GM21526 (cell line): ENCODE results near the gene KCNG2.
"Not testable (repeated sequence)": the region's sequence is repeated elsewhere in the genome, so short reads cannot be mapped to it uniquely, and the experiment has no call there.

ENCODE experiments used
- ATAC-seq: cut with Tn5 transposase; IDR thresholded peaks from one replicate; pipeline ENCODE4 v1.9.1; 2021; ENCODE audit warnings: moderate library complexity; ENCODE audit not compliant: unreplicated experiment, low FRiP score

The KCNG2 gene, protein sequence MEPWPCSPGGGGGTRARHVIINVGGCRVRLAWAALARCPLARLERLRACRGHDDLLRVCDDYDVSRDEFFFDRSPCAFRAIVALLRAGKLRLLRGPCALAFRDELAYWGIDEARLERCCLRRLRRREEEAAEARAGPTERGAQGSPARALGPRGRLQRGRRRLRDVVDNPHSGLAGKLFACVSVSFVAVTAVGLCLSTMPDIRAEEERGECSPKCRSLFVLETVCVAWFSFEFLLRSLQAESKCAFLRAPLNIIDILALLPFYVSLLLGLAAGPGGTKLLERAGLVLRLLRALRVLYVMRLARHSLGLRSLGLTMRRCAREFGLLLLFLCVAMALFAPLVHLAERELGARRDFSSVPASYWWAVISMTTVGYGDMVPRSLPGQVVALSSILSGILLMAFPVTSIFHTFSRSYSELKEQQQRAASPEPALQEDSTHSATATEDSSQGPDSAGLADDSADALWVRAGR

DNA sequence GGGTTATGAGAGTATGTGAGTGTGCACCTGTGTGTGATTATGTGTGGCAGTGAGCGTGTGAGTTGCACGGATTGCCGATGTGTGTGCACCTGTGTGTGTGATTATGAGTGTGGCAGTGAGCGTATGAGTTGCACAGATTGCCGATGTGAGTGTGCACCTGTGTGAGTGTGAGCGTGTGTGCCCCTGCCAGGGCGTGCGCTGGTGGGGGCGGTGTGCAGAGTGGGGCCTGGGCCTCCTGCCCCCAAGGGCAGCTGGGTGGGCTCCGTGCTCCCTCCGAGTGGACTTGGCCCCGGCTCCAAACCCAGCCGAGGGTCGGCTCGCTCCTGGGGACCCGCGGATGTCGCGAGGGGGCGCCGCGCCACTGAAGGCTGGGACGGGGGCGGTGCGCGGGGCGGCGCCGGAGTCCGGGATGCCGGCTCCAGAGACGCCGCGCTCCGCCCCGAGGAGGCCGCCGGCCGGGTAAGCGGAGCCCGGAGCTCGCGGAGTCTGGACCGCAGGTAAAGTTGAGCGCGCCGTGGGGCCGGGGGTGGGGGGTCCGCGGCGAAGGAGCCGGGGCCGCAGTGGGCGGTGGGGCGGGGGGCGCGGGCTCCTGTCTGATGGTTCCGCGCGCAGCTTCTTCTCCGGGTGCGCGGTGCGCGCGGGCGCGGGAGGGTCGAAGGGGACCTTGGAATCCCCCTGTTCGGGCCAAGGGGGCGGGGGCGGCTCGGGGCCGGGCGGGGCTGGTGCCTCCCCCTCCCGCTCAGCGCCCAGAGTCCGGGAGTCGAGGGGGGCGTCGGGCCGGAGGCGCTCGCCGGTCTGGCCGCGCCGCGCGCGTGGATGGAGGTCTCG, at the start of gene KCNG2:
KCNG2 (plus strand) TSS at position 421 of the 828 bp plus-strand sequence. CDS start 65,730 bp downstream, outside the sequence.
- peak; percentile 58 for ATAC-seq

DNA sequence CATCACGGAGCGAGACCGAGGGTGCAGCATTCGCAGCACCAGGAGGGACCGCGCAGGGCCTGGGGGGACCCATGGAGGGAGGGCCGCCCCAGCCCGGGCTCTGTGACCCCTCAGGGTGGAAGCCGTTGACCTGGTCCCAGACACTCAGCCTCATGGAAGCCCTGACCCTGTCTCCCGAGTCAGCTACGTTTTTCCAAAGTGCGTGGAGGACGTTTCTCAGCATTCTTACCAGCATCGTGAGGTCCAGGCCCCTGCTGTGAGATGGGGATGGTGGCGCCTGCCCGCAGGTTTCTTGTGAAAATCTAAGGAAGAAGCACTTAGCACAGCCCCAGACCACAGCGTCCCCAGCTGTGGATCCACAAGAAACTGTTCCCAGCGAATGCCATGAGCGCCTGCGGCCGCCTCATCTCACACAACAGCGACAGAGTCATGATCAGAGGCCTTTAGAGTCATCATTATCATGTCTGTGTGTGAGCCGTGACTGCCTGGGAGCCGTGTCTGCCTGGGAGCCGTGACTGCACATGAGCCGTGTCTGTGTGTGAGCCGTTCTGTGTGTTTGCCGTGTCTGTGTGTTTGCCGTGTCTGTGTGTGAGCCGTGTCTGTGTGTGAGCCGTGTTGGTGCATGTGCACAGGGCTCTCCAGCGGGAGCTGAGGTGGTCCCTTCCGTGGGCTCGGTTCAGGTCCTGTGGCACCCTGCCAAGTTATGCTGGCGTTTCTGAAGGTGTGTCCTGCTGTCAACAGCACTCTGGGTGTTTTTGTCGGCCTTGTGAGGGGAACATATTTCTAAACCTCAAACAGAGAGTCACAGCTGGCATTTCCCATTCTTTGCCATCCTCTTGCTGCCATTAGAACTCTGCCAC, 49.2 kb upstream of the KCNG2 start:
- ATAC-seq, result no peak

DNA sequence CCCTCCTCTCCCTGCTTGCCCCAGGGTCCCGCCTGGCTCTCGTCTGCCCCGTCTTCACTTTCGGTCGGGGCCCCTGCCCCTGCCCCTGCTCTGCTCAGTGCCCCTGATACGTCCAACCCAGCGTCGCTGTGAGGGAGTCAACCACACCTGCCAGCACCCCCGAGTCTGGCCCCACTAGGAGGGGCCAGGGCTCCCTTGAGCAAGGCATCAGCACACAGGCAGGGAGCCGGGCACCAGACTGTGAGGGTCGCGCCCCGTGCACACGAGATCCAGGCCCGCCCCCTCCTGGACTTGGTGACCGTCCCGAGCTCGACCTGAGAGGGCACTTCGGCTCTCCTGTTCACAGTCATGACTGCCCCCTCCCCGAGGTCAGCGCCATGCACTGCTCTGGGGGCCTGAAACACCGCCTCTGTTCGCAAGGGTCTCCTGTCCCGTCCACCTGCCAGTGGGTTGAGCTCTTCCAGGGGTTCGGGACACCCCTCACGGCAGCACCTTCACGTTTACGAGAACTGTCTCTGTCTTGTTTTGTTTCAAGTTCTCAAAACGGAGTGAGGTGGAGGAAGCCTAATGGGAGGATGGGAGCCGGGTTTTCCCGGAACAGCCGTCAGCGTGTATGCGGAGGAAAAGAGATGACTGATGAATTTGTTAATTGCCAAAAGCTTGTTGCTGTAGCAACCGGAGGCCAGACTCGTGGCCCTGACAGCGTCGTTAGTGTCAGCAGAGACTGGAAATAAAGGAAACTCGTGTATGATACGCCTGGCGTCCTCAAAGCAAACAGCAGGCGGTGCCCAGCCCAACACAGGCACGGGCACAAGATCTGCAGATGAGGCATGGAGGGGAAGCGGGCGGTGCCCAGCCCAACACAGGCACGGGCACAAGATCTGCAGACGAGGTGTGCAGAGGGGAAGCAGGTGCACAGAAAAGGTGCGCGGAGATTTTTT, 48.2 kb upstream of the KCNG2 start:
- ATAC-seq, result no peak

DNA sequence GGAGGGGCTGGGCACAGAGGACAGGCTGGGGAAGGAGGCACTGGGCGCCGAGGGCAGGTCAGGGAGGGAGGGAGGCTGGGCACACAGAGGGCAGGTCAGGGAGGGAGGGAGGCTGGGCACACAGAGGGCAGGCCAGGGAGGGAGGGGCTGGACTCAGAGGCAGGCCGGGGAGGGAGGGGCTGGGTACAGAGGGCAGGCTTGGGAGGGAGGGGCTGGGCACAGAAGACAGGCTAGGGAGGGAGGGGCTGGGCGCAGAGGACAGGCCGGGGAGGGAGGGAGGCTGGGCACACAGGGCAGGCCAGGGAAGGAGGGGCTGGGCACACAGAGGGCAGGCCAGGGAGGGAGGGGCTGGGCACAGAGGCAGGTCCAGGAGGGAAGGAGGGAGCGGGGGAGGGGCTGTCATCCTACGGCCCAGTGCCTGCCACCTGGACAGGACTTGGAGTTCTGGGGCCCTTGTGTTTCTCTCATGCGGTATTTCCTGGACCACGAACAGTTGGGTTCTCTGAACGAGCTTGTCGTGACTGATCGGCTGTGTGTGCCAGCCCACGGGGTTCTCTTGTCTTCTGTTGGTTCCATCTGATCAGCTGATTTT, 46.7 kb upstream of the KCNG2 start:
- no peak for ATAC-seq

DNA sequence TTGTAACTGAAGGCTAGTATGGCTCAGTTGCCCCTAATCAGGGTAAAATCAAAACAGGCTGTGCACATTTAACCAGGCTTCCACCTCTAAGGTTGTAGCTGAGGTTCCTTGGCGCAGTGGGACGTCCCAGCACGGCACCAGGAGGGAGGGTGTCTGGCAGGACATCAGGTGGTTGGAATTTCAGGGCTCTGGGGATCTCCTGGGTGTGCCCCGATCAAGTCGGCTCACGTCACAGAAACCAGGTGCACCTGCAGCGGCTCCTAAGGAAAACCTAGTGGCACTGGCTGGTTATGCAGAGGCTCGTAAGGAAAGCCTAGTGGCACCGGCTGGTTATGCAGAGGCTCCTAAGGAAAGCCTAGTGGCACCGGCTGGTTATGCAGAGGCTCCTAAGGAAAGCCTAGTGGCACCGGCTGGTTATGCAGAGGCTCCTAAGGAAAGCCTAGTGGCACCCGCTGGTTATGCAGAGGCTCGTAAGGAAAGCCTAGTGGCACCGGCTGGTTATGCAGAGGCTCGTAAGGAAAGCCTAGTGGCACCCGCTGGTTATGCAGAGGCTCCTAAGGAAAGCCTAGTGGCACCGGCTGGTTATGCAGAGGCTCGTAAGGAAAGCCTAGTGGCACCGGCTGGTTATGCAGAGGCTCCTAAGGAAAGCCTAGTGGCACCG, 45.7 kb upstream of the KCNG2 start:
- not testable (repeated sequence) for ATAC-seq

DNA sequence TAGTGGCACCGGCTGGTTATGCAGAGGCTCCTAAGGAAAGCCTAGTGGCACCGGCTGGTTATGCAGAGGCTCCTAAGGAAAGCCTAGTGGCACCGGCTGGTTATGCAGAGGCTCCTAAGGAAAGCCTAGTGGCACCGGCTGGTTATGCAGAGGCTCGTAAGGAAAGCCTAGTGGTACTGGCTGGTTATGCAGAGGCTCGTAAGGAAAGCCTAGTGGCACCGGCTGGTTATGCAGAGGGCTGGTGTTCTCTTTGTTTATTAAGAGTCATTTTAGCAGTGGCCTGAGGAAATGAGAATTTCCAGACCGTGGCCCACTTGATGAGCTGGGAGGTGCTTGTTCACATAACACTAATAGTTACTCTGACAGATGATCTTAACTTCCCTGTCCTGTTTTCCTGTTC, 44.8 kb upstream of the KCNG2 start:
- not testable (repeated sequence) for ATAC-seq

DNA sequence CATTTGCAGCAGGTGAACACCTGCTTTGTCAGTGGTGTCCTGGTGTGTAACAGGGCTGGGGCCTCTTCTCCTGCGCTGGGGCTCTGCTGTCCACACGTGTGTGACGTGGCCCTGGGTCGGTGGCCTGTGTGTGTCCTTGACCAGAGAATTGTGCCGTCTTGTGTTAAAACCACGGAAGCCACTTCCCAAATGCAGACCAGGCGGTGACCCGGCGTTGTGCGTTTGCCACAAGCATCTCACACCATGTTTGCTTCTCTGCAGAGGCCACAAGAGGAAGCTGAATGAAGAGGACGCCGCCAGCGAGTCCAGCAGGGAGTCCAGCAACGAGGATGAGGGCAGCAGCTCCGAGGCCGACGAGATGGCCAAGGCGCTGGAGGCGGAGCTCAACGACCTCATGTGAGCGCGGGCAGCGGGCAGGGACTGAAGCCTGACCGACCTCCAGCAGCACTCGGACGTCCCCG, 44.3 kb upstream of the KCNG2 start:
- no peak for ATAC-seq

DNA sequence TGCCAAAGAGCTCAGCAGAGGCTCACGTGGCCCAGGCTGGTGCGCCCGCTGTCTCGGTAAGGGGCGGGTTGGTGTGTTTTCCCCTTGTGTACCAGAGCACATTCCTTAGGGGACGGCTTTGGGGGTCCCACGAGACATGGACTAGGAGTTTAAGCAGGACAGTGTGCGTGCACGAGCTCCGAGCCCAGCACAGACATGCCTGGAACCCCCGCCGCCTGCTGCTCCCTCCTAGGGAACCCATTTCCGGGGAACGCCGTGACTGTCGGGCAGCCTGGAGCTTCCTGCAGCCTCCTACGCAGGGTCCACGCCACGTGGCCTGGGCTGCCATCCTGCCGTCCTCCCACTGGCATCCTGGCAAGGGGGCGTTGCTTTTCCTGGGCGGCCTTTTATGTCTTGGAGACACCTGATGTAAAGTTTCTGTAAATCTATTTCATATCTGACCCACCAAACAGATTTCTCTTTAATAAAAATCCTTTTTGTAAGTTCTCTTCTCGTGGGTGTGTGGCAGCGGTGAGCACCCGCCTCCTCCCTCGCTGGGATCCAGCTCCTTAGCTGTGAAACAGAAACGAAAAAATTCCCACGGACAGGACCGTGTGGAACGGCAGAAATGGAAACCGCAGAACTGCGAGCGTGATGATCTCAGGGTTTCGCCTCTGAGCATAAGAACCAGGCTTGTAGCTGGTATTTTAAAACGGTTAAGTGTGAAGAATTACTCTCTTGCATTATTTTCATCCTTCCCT, 43.5 kb upstream of the KCNG2 start:
- no peak for ATAC-seq

DNA sequence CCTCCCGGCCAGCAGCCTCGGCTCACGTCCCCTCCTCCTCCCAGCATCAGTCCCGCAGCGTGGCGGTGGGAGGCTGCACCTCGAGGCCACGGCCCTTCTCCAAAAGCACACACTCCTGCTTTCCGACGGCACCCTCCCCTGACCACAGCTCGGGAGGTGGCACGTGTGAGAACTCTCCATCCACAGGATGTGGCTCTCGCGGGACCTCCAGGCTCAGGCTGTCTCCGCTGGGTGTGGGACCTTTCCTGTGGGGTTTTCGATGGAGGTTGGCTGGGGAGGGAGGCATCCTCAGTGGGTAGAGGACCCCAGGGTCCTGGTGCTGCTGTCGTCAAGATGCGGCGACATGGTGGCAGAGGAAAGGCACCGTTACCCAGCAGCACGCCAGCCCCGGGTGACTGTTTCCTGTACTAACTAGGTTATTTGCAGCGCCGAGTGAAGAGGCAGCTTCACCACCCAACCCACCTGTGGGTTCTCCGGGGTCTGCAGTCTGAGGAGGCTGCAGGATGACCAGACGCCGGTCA, 42.8 kb upstream of the KCNG2 start:
- ATAC-seq, result no peak

DNA sequence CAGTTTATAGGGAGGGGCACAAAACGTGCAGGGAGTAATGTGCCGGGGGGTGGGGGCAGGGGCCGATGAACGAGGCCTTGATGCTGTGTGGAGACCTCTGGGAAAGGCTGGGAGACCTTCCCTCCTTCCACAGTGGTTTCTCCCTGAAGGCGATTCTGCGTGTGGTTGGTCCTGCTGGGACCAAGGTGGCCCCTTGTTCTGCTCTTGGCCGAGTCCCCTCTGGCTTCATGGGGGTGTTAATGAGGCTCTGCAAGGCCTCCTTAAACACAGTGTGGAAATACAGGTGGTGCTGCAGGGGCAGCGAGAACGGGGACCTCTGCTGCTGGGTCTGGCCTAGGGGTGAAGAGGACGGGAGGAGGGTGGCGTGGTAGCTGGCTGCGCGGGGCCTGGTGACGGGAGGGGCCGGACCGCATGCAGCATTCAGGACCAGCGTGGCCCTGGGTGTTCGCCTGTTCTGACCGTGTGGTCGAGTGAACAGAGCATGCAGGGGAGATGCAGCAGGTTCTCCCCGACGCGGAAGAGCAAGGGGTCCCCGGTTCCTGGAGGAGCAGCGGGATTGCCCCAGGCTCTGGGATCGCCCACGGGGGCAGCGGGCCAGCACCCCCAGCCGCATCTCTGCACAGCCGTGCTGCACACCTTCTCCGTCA, 42.1 kb upstream of the KCNG2 start:
- ATAC-seq, result no peak

DNA sequence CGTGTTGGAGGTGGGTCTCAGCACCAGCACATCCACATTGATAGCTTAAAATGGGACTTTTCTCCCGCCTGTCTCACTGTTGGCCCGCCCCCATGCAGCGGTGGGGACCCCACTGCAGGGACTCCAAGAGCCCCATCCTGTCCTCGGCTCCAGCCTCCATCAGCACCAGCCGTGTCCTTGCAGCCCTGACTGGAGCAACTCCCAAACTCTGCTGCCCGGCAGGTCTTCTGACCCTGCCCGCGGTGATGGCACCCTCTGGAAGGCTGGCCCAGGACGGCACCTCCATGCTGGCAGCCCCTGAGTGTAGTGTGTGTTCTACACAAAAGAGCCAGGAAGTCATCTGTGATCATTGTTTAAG, 41.6 kb upstream of the KCNG2 start:
- ATAC-seq, result no peak

DNA sequence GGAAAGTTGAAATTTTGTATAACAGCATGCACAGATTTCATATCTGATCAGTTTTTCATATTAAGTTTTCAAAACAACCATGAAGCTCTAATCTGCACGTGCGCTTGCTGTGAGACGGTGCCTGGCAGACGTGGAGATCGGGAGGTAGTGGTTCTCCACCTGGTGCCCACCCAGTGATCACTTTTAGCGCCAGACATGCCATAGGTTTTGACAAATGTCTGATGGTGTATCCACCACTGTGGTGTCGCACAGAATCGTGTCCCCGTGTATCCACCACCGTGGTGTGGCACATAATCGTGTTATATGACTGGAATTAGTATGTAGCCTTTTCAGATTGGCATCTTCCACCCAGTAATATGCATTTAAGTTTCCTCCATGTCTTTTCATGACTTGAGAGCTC, 40.9 kb upstream of the KCNG2 start:
- no peak for ATAC-seq

DNA sequence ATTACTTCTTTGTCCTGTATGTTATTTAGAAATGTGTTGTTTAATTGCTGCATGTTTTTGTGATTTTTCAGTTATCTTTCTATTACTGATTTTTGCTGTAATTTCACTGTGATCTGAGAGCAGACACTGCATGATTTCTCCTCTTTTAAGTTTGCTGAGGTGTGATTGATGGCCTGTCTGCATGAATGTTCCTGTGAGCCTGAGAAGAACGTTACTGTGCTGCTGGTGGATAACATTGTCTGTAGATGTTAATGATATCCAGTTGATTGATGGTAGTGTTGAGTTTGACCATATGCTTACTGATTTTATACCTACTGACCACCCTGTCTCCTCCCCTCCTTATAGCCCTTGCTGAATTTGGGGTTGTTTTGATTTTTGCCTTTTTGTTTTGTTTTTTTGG, 37.4 kb upstream of the KCNG2 start:
- ATAC-seq, result no peak

DNA sequence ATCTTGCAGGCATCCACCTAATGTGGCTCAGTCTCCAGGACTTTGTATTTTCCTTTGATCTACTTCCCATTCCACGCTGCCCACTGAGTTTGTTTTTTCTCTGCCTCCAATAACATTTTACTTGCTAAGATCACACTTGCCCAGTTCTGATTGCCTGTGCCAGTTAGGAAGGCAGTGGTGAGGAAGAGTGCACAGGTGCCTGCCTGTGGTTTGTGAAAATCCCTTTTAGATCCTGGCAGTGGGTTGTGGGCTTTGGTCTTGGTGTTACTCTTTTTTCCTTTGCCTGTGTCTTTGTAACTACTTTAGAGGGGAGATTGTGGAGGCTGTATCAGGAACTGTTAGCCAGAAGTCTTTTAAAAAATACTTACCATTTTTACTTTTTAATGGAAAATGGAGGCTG, 36.9 kb upstream of the KCNG2 start:
- no peak for ATAC-seq

DNA sequence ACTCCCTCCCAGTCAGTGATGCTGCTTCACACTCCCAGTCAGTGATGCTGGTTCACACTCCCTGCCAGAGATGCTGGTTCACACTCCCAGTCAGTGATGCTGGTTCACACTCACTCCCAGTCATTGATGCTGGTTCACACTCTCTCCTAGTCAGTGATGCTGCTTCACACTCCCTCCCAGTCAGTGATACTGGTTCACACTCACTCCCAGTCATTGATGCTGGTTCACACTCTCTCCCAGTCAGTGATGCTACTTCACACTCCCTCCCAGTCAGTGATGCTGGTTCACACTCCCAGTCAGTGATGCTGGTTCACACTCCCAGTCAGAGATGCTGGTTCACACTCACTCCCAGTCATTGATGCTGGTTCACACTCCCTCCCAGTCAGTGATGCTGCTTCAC, 34.3 kb upstream of the KCNG2 start:
- ATAC-seq, result no peak

DNA sequence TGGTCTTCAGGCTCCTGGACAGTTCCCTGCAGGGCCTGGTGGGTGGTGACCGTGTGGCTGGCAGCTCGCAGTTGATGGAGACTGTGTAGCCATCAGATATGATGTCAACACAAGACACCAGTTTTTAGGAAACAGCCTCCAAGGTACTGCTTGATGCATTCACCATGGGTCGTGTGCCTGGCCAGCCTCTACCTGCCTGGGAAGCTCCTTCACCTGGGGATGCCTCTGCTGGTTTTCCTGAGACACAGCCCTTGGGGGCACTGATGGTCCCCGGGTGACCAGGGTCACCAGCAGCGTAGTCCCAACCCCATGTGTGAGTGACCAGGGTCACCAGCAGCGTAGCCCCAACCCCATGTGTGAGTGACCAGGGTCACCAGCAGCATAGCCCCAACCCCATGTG, 33.6 kb upstream of the KCNG2 start:
- no peak for ATAC-seq

DNA sequence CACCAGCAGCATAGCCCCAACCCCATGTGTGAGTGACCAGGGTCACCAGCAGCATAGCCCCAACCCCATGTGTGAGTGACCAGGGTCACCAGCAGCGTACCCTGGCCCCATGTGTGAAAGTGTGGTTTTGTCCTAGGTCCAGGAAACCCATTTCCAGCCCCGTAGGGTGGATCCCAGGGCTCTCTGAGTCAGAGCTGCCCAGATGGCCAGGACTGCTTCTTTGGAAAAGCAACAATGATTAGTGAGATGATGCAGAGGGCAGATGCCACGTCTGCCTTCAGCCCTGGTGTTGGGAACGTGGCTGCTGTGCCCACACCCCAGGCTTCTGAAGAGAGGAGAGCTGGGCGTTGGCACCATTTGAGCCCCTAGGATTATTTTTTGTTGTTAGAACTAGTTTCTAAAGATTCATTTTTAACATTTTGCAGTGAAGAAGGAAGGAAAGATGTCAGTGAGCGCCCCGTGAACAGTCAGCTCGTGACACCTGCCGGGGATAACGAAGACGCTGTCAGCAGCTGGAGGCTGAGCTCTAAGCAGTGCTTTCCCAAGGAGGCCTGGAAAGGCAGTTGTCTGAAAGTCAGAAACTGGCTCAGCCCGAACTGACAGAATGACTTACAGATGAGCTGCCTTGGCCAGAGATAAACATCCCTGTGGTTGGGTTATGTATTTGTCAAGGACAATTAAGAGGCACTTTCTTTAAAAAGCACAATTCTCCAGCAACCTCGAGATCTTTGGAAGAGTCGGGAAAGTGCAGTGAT, 32.1 kb upstream of the KCNG2 start:
- no peak for ATAC-seq
